ENCODE results near the gene OSBPL8. TPM values are rescaled to one million over a fixed set of nuclear protein-coding genes. Genes with fewer than 3 reads are reported as not detected.

The OSBPL8 gene
- total and polyA plus RNA-seq, 10 of the 15 experiments (the other 5 are each of a cell fraction or from before 2014, with no cell fraction given): 10.4 to 58.0 (median 32.0) TPM

DNA sequence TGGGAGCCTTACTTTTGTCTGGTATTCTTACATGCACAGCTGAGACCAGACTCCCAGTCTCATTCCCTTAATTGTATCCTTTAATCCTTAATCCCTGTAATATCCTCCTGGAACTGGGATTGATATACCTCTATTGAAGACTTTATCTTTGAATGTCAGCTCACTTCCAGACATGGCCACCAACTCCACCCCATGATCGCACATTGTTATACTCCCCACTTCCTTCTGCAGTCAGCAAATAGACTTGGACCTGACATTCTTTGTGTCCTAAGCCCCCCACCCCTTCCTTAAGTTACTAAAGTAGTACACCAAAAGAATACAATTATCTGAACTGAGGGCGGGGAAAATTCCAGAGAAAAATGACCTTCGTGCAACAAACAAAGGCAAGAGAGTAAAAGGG, 8.6 kb upstream of the OSBPL8 start:
- WGBS (ENCODE audit: insufficient coverage, insufficient replicate concordance, low lambda C conversion rate, missing lambda C conversion rate): 90% methylated on average over 3 of the region's 3 CpGs
- Histone ChIP-seq H2AFZ (ENCODE audit: control insufficient read depth, low read depth, low read length) (no peak overlapping the region), H3K36me3 (ENCODE audit: control insufficient read depth in 2 of 2, insufficient read depth in 2 of 2, low read length in 1 of 2) (no peaks in the 10 kb centered on the region), H3K9me3 (replicated peaks; ENCODE audit: control insufficient read depth, insufficient read depth, low read length) (no peaks in the 10 kb centered on the region), H4K20me1 (ENCODE audit: control insufficient read depth, insufficient read depth) (no peaks in the 10 kb centered on the region), H3K4me2 (ENCODE audit: control insufficient read depth, insufficient read depth) (no peak overlapping the region), H3K79me2 (ENCODE audit: control insufficient read depth, insufficient read depth, low read length) (no peaks in the 10 kb centered on the region), H3K4me1 (ENCODE audit: control insufficient read depth, insufficient read depth, low read length) (no peaks in the 10 kb centered on the region), H3K9ac (ENCODE audit: control insufficient read depth, insufficient read depth, low read length) (no peak overlapping the region), H3K4me3 (no peak overlapping the region), H3K27ac (ENCODE audit: control insufficient read depth, insufficient read depth) (no peak overlapping the region), H3K27me3 (replicated peaks in 1 of 2; ENCODE audit: control insufficient read depth in 2 of 2, insufficient read depth in 2 of 2, low read length in 1 of 2) (no peaks in the 10 kb centered on the region)
- ChIA-PET SMC1A (ENCODE audit: uncharacterized antibody, unreplicated experiment) (interaction anchor here (1.6 kb wide), 1 partner anchor 19 kb away, joined by 4 read pairs; no protein-coding TSS in a partner anchor), CTCF (no interaction called here), RAD21 (ENCODE audit: unreplicated experiment) (no interaction called here), POLR2A (no interaction called here)
- no TSS peak for BruUV-seq (replicated peaks)
- in situ Hi-C loops (cut with MboI): no loop called here
- ATAC-seq (no peak), FAIRE-seq (no peak), DNase-seq (ENCODE audit: low read depth, low spot score) (no peak)
- TF ChIP-seq CBX5 (IDR thresholded peaks at IDR 0.05; ENCODE audit: low read depth) (no peak), SRF (IDR thresholded peaks at IDR 0.05; ENCODE audit: low read depth in 2 of 2, low read length in 2 of 2) (no peak), SMAD1 (IDR thresholded peaks at IDR 0.05; ENCODE audit: low read depth, partially characterized antibody) (no peak), CBFB (IDR thresholded peaks at IDR 0.05; ENCODE audit: low read depth) (no peak), ZNF622 (IDR thresholded peaks at IDR 0.05) (no peak), TCF3 (IDR thresholded peaks at IDR 0.05; ENCODE audit: borderline replicate concordance, insufficient read depth, low read depth, low read length) (no peak), ZNF274 (IDR thresholded peaks at IDR 0.05; ENCODE audit: insufficient read depth, insufficient read length) (no peak), RB1 (IDR thresholded peaks at IDR 0.05; ENCODE audit: borderline replicate concordance) (no peak), MYB (IDR thresholded peaks at IDR 0.05; ENCODE audit: borderline replicate concordance, low read depth, low read length) (no peak), RAD51 (IDR thresholded peaks at IDR 0.05) (no peak), SP1 (IDR thresholded peaks at IDR 0.05; ENCODE audit: low read depth, low read length) (no peak), HDAC6 (IDR thresholded peaks at IDR 0.05; ENCODE audit: unreplicated experiment) (no peak)
- TF ChIP-seq, protein P1, sequence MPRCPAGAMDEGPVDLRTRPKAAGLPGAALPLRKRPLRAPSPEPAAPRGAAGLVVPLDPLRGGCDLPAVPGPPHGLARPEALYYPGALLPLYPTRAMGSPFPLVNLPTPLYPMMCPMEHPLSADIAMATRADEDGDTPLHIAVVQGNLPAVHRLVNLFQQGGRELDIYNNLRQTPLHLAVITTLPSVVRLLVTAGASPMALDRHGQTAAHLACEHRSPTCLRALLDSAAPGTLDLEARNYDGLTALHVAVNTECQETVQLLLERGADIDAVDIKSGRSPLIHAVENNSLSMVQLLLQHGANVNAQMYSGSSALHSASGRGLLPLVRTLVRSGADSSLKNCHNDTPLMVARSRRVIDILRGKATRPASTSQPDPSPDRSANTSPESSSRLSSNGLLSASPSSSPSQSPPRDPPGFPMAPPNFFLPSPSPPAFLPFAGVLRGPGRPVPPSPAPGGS (IDR thresholded peaks at IDR 0.05; ENCODE audit: borderline replicate concordance, insufficient read depth, low read depth, low read length, poor library complexity, severe bottlenecking): no peak
- TF ChIP-seq, protein P2, sequence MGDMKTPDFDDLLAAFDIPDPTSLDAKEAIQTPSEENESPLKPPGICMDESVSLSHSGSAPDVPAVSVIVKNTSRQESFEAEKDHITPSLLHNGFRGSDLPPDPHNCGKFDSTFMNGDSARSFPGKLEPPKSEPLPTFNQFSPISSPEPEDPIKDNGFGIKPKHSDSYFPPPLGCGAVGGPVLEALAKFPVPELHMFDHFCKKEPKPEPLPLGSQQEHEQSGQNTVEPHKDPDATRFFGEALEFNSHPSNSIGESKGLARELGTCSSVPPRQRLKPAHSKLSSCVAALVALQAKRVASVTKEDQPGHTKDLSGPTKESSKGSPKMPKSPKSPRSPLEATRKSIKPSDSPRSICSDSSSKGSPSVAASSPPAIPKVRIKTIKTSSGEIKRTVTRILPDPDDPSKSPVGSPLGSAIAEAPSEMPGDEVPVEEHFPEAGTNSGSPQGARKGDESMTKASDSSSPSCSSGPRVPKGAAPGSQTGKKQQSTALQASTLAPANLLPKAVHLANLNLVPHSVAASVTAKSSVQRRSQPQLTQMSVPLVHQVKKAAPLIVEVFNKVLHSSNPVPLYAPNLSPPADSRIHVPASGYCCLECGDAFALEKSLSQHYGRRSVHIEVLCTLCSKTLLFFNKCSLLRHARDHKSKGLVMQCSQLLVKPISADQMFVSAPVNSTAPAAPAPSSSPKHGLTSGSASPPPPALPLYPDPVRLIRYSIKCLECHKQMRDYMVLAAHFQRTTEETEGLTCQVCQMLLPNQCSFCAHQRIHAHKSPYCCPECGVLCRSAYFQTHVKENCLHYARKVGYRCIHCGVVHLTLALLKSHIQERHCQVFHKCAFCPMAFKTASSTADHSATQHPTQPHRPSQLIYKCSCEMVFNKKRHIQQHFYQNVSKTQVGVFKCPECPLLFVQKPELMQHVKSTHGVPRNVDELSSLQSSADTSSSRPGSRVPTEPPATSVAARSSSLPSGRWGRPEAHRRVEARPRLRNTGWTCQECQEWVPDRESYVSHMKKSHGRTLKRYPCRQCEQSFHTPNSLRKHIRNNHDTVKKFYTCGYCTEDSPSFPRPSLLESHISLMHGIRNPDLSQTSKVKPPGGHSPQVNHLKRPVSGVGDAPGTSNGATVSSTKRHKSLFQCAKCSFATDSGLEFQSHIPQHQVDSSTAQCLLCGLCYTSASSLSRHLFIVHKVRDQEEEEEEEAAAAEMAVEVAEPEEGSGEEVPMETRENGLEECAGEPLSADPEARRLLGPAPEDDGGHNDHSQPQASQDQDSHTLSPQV (IDR thresholded peaks at IDR 0.05): no peak
- intact Hi-C loops (cut with micrococcal nuclease; ENCODE audit: unreplicated experiment): no loop called here

All from GM12878 (cell line).